NCI-H2196 (cell line): Measurements from ENCODE around the gene FBXO7.

Experiments used
- DNase-seq: peaks from one replicate; lab custom pipeline; 2025; ENCODE audit not compliant: unreplicated experiment; lab: John Stamatoyannopoulos, UW

The FBXO7 gene

DNA sequence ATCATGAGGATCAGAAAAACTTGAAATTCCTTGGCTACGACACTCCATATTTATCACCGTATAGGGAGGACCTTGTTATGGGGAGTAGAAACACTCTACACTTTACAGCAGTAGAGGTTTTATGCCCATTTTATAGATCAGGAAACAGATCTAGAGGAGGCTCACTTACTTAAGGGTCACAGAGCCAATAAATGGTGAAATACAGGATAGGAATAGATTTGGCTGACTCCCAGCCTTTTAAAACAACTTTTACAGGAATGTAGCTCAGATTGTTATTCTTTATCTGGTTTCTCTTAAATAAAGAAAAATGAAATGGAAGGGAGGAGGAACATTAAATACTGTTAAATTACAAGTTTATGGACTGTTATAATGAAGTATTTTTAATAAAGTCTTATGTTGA lies 14.8 kb downstream of the FBXO7 start:
- no peak for DNase-seq

DNA sequence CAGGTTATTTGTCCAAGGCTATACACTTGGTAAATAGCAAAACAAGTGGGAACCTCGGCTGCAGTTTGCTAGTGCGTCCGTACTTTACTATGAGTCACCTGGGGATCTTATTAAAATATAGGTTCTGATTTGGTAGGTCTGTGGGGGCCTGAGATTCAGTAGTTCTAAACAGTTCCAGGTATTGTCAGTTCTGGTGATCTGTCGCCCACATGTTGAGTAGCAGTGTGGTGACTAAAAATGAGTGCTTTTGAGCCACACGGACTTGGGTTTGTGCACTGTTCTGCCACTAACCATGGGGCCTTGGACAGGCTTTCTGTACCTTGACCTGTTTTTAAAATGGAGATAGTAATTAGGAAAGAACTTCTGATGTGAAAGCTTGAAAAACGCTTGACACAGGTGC lies 15.7 kb downstream of the FBXO7 start:
- DNase-seq: no peak

- no peak for DNase-seq
Measured at GRCh38 chr22:32492111-32492510, 17.5 kb downstream of the FBXO7 start.

- DNase-seq: no peak
Measured at GRCh38 chr22:32493551-32493950, 18.9 kb downstream of the FBXO7 start.

DNA sequence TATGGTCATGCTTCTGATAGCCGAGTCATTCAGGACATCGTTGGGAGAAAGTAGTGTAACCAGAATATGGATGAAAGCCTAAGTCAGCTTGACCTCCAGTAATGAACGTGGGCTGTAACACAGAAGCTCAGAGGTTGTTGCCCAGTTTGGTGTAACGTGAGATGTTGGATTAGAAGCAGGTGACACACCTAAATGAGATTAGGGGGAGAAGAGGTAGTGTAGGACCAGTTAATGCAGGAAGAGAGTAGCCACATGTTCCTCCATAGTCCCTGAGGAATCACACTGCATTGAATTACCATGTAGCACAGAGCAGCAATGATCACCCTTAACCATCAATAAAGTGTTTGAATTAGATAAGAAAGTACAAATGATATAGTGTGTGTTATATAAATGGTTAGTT lies 20.4 kb downstream of the FBXO7 start:
- no peak for DNase-seq

DNA sequence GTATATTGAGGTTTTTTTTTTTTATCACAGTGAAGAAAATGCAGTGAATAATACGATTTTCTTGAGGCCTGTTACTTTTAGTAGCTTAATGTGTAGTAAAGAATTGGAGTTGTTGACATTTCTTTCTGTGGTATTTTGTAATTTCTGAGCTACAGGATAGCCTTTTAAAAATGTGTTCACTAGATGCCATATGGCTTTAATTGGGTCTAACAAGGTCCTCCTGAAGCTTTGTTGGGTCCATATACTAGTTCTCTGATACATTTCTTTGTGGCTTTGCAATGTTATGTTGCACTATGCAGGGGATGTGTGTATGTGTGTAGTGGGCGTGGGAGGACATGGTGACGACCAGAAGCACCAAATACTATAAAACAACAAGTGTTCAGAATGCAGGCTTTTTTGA lies 25.1 kb downstream of the FBXO7 start:
- no peak for DNase-seq

DNA sequence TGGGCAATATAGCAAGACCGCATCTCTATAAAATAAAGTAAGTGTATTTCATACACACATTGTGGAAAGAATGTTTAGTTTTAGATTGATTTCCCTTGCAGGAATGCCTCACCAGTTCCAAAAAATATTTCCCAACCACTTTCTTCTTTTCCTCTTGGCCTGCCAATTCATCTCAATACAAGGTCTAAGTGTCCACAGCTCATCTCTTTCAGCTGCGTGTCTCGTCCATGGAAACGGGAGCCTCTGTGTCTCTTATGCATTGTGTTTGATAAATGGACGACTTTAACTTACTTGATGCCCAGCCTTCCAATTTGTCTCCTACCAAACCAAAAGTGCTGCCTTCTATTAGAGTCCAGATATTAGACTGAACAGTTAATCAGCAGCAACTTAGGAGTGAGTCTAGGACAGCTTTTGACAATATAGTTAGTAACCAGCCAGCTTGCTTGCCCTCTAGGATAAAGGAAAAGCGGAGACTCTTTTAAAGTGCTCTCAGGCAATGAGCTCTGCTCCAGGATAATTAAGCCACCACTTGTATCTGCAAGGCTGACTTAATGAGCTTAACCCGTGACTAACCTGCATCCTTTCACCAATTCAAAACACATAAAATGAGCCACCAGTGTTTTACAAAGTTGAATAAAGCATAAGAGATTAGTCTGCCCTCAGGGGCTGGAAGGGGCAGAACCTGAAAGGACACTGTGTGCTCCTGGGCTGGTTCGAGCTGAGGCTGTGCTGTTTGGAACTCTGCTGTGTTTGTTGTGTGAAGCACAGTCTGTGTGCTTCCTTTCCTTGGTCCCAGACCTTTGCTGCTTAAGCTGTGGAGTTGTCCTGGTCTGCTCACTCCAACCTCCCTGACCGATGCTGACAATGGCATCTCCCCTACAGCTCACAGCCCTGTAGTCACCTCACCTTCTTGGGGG lies 27.5 kb downstream of the FBXO7 start:
- no peak for DNase-seq

DNA sequence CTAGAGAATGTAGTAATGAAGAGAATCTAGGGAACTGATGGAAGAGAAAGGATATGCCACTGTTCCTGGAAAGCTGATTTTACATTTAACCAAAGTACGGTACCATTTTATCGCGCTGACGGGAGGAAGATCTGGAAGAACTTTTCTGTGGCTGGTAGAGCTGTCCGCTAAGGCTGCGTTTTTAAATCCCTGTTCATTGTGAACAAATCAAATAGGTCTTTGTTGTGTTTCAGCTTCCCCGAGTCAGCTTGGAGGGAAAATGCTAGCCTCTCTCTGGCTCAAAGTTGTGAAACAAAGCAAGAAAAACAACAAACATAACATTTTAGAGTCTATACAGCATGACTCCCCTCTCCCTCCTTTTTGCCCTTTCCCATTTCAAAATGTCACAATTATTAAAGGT lies 34.4 kb downstream of the FBXO7 start:
- no peak for DNase-seq

DNA sequence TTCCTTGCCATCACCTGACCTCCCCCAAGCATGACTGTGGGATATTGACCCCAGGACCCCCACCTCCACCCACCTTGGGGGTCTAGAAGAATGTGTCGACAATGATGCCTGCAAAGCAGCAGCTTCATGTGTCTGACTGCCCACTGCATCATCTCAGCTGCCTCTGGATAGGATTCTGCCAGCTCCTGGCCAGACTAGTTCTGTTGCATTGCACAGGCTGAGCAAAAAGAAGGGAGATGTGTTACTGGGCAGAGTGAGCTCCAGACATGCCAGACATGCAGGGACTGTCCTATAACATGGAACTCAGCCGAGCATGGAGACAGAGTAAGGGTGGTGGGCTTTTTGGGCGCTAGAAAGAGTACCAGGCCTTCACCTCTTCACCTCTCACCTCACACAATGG lies 36.7 kb downstream of the FBXO7 start:
- DNase-seq: no peak

DNA sequence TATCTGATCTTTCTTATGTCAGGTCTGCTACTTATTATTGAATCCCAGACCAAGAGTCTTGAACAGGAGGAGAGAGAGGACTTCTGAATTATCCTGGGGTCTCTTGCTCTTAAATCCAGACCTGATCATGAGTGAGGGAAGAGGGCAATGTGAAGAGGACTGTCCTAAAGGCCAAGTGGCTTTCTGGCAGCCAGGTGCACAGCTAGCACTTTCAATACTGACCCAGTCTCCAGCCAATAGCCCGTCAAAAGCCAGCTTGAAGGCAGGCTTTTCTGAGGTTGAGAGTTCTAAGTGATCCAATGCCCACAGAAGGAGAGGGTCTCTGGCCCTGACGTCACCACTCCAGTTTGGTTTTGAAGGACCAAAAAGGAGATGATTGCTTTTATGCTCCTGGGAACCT lies 37.2 kb downstream of the FBXO7 start:
- DNase-seq: no peak

GRCh38 chr22:32512267-32512982 lies 37.8 kb downstream of the FBXO7 start:
- DNase-seq: no peak

GRCh38 chr22:32515084-32515483 lies 40.5 kb downstream of the FBXO7 start:
- DNase-seq: no peak

DNA sequence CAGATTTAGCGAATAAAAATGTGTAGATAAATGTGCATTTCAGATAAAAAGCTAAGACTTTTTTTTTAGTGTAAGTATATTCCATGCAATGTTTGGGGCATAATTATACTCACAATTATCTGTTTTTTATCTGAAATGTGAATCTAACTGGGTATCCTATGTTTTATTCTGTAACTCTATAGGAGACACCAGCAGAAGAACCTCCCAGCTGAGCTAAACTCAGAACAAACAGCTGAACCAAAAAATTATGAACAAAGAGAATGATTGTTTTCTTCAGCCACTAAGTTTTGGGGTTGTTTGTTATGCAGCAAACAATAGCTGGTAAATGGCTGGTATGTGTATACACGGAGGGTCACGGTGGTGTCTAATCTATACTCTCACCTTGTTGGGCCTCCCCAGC lies 42.9 kb downstream of the FBXO7 start:
- no peak for DNase-seq

DNA sequence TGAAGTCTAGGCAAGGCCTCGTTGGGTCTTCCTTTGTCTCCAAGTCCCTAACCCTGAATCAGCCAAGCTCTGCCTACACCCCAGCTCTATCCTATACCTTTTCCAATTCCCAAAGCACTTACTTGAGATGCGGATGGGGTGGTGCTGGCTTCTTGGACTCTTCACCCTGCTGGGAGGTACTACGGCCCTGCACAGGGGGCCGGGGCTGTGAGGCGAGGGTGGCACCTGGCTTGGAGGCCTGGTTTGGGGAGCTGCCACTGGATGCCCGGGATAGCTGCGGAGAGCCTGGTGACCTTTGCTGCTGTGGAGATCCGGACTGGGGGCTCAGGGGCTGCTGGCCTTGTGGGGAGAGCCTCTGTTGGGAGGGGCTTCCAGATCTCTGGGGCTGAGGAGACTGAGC lies 43.3 kb downstream of the FBXO7 start:
- no peak for DNase-seq

DNA sequence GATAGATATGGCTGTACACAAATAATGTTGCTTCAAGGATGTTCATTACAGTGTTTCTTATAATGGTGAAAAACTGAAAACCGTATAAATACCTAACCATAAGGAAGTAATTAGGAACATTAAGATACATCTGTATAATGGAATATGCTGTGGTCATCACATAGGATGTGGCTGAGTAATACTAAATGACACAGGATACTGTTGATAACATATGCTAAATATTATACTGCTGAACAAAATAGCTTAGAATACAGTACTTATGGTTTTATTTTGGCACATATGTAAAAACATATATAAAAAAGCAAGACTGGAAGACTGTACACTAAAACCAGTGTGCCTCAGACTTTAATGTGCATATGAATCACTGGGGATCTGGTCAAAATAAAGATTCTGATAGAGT lies 43.8 kb downstream of the FBXO7 start:
- DNase-seq: no peak

GRCh38 chr22:32518848-32519247 lies 44.2 kb downstream of the FBXO7 start:
- no peak for DNase-seq

GRCh38 chr22:32520612-32521011 lies 46.0 kb downstream of the FBXO7 start:
- DNase-seq: no peak

- no peak for DNase-seq
Measured at GRCh38 chr22:32522237-32522636, 47.6 kb downstream of the FBXO7 start.

DNA sequence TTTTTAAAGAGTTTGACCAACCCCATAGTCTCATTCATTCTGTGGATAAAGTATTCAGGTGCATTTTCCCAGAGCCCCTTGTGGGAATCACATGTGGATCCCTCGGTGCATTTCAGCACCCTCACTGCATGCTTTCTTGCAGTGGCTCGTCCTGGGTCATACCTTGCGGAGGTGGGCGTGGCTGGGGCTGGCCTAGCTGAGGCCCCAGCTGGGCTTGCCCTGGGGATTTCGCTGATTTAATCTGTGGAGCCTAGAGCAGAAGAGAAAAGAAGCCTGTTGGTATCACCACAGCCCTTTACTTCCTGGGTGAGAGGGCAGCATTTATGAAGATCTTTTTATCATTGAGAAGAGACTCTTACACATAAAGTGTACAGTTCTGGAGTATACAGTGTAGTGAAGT lies 53.1 kb downstream of the FBXO7 start:
- DNase-seq: no peak

- no peak for DNase-seq
Measured at GRCh38 chr22:32528316-32528715, 53.7 kb downstream of the FBXO7 start.

GRCh38 chr22:32528984-32529982 lies 54.7 kb downstream of the FBXO7 start:
- peak; percentile 33 for DNase-seq
